Inflammatory macrophage treated with lipopolysaccharide for 1 hour (primary cell): ENCODE results near the gene PROS1.
"Not testable (repeated sequence)": the region's sequence is repeated elsewhere in the genome, so short reads cannot be mapped to it uniquely, and the experiment has no call there.

Source experiments
- DNase-seq, 2 donors: peaks; one replicate each; pipeline ENCODE4 v3.0.0-alpha.2; 2020 to 2022

Gene PROS1

GRCh38 chr3:93867425-93867824 is 106.3 kb downstream of the PROS1 start:
- no peak for DNase-seq

GRCh38 chr3:93861017-93861416 is 112.7 kb downstream of the PROS1 start:
- no peak for DNase-seq

DNA sequence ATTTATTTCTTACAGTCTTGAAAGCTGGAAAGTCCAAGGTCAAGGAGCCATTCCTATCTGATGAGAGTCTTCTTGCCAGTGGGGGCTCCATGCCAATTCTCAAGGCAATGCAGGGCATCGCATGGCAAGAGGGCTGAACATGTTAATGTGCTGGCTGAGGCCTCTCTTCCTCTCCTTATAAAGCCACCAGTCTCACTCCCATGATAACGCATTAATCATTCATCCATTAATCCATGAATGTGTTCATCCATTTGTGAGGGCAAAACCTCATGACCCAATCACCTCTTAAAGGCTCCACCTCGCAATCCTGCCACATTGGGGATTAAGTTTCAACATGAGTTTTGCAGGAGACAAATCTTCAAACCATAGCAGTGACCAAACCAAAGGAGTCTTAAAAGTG is 118.3 kb downstream of the PROS1 start:
- no peak for DNase-seq

GRCh38 chr3:93852228-93852627 is 121.5 kb downstream of the PROS1 start:
- not testable (repeated sequence) for DNase-seq

DNA sequence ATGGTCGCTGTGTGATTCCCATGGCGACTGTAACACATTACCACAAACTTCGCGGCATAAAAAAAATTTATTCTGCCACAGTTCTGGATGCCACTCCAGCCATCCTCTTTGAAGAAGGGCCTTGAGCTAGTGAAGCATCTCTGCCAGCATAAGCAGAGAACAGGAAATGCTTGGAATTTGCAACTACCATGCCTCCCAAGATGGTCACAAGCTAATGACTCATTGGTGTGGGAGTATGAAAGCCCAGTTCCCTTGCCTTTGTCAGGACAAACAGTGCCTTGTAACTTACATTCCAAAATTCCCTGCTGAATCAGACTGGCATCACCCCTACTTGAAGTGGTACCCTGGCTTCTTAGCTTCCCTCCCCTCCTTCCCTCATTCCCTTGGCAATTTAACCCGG is 129.7 kb downstream of the PROS1 start:
- DNase-seq: peak; percentile 16 to 69

DNA sequence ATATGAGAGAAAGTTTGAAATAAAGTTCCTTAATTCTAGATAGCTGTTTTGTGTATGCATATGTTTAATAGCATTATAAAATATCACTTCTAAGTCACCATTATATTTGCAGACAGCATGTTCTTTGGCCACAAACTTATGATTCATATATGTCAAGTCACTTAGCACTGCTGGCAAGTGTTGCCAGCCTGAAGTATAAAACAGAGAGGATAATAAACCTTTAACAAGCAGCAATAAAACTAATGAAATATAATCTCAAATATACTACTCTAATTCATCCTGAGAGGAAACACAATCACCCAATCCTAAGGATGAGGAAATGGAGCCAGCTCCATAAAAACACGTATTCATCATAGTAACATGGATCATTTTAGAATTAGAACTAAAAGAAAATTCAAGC is 134.5 kb downstream of the PROS1 start:
- DNase-seq: not testable (repeated sequence)
